KMS-11 (cell line): ENCODE measurements around the gene DSE.

ENCODE experiments used
- H2AFZ ChIP-seq: fragments of 200-600 bp; sonication (generic); 2 replicates; pipeline ENCODE4 v1.6.1; 2016; ENCODE audit warnings: antibody characterized with exemption, mixed run types, low read depth
- H3K27ac ChIP-seq: fragments of 200-600 bp; sonication (generic); 2 replicates; pipeline ENCODE4 v1.6.1; 2016; ENCODE audit warnings: mild to moderate bottlenecking, mixed run types
- H3K27me3 ChIP-seq: fragments of 200-600 bp; sonication (generic); 2 replicates; pipeline ENCODE4 v1.6.1; 2017; ENCODE audit warnings: mild to moderate bottlenecking, low read depth, mixed run types, moderate library complexity; ENCODE audit not compliant: insufficient read depth
- H3K36me3 ChIP-seq: fragments of 200-600 bp; sonication (generic); 2 replicates; pipeline ENCODE4 v1.6.1; 2017; ENCODE audit warnings: mild to moderate bottlenecking, mixed run types; ENCODE audit not compliant: insufficient read depth
- H3K4me1 ChIP-seq: fragments of 200-600 bp; sonication (generic); 2 replicates; pipeline ENCODE4 v1.6.1; 2016; ENCODE audit warnings: mild to moderate bottlenecking, low read depth, mixed run types; ENCODE audit not compliant: poor library complexity, severe bottlenecking
- H3K4me2 ChIP-seq: fragments of 200-600 bp; sonication (generic); 2 replicates; pipeline ENCODE4 v1.7.0; 2016; ENCODE audit warnings: mild to moderate bottlenecking, mixed run types
- H3K4me3 ChIP-seq: fragments of 200-600 bp; sonication (generic); IDR thresholded peaks from 2 replicates; pipeline ENCODE4 v1.6.1; 2017; ENCODE audit warnings: low read depth, low read length, mixed read lengths; ENCODE audit not compliant: insufficient read depth
- H3K79me2 ChIP-seq: fragments of 200-600 bp; sonication (generic); 2 replicates; pipeline ENCODE4 v1.6.1; 2016; ENCODE audit warnings: low read depth, mixed run types; ENCODE audit not compliant: insufficient read depth
- H3K9ac ChIP-seq: fragments of 200-600 bp; sonication (generic); 2 replicates; pipeline ENCODE4 v1.6.1; 2016; ENCODE audit warnings: mild to moderate bottlenecking, mixed run types
- H4K20me1 ChIP-seq: fragments of 200-600 bp; sonication (generic); 2 replicates; pipeline ENCODE4 v1.6.1; 2016; ENCODE audit warnings: mild to moderate bottlenecking, mixed run types; ENCODE audit not compliant: insufficient read depth
- TF ChIP-seq, protein P1 (sequence below): fragments of 200-600 bp; sonication (generic); conservative IDR thresholded peaks from 2 replicates; pipeline ENCODE4 v1.6.1; 2017; ENCODE audit warnings: low read depth, mild to moderate bottlenecking, antibody characterized with exemption, low read length, moderate library complexity, mixed read lengths

The DSE gene

GRCh38 chr6:116387374-116387773, 16.6 kb downstream of the DSE start:
- no peaks in the 10 kb centered on the region for H3K27me3 ChIP-seq
- H4K20me1 ChIP-seq, result no peaks in the 10 kb centered on the region
- no peak overlapping the region for H3K9ac ChIP-seq
- no peaks in the 10 kb centered on the region for H3K79me2 ChIP-seq
- TF ChIP-seq, protein P1, sequence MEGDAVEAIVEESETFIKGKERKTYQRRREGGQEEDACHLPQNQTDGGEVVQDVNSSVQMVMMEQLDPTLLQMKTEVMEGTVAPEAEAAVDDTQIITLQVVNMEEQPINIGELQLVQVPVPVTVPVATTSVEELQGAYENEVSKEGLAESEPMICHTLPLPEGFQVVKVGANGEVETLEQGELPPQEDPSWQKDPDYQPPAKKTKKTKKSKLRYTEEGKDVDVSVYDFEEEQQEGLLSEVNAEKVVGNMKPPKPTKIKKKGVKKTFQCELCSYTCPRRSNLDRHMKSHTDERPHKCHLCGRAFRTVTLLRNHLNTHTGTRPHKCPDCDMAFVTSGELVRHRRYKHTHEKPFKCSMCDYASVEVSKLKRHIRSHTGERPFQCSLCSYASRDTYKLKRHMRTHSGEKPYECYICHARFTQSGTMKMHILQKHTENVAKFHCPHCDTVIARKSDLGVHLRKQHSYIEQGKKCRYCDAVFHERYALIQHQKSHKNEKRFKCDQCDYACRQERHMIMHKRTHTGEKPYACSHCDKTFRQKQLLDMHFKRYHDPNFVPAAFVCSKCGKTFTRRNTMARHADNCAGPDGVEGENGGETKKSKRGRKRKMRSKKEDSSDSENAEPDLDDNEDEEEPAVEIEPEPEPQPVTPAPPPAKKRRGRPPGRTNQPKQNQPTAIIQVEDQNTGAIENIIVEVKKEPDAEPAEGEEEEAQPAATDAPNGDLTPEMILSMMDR, result no peak
- peaks cover 31% of the 10 kb centered on the region for H3K4me1 ChIP-seq
- H3K4me3 ChIP-seq, result no peak overlapping the region
- no peaks in the 10 kb centered on the region for H3K36me3 ChIP-seq
- H3K27ac ChIP-seq, result no peak overlapping the region
- no peak overlapping the region for H2AFZ ChIP-seq
- no peak overlapping the region for H3K4me2 ChIP-seq

DNA sequence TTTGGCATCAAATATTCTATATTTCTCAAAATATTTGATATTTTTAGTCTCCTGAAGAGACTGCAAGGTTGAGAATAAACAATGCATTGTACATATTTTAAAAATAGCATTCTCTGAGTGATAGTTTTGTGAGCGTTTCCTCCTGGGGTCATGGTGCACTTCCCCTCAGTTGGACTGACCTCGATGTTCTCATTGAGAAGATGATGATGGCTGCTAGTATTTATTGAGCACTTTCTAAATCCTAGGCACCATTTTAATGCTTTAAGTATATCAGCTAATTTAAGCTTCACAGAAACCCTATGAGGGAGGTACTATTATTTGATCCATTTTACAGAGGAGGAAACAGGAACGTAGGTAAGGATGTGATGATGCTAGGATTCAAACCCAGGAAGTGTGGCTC, 18.2 kb downstream of the DSE start:
- no peak overlapping the region for H3K4me3 ChIP-seq
- H3K36me3 ChIP-seq, result no peaks in the 10 kb centered on the region
- no peak overlapping the region for H2AFZ ChIP-seq
- no peak overlapping the region for H3K4me2 ChIP-seq
- H3K79me2 ChIP-seq, result no peaks in the 10 kb centered on the region
- H3K27ac ChIP-seq, result no peak overlapping the region
- TF ChIP-seq, protein P1, result no peak
- no peaks in the 10 kb centered on the region for H4K20me1 ChIP-seq
- no peak overlapping the region for H3K9ac ChIP-seq
- H3K4me1 ChIP-seq, result peaks cover 31% of the 10 kb centered on the region
- H3K27me3 ChIP-seq, result no peaks in the 10 kb centered on the region

GRCh38 chr6:116389357-116389756, 18.6 kb downstream of the DSE start:
- TF ChIP-seq, protein P1, result no peak
- Histone ChIP-seq H3K4me1 (peaks cover 31% of the 10 kb centered on the region), H2AFZ (no peak overlapping the region), H3K4me3 (no peak overlapping the region), H3K36me3 (no peaks in the 10 kb centered on the region), H4K20me1 (no peaks in the 10 kb centered on the region), H3K9ac (no peak overlapping the region), H3K4me2 (no peak overlapping the region), H3K27me3 (no peaks in the 10 kb centered on the region), H3K27ac (no peak overlapping the region), H3K79me2 (no peaks in the 10 kb centered on the region)

DNA sequence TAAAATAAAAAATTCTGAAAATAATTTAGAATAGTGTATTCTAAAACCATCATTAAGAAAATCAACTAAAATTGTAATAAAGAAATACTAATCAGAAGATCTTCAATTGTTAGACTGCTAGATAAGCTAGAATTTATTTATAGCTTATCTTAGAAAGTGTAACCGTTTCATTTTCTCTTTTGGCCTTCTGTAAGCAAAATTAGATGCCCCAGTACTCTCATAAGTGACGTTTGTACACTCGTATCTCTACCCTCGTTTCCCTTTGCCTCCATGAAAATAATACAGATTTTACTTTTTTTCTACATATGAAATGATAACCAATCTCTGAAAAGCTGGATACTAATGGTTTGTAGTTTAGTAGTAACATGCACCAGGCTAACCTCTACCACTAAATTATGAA, 19.8 kb downstream of the DSE start:
- Histone ChIP-seq H3K36me3 (no peaks in the 10 kb centered on the region), H4K20me1 (no peaks in the 10 kb centered on the region), H3K4me3 (no peak overlapping the region), H3K4me2 (peak overlapping the region; percentile 50), H3K27ac (no peak overlapping the region), H2AFZ (no peak overlapping the region), H3K4me1 (peaks cover 31% of the 10 kb centered on the region), H3K79me2 (no peaks in the 10 kb centered on the region), H3K27me3 (no peaks in the 10 kb centered on the region), H3K9ac (no peak overlapping the region)
- TF ChIP-seq, protein P1, result no peak
